Endothelial cell of umbilical vein (primary cell): Measurements from ENCODE around the gene CIAO3. TPM values are rescaled to one million over a fixed set of nuclear protein-coding genes. Genes with fewer than 3 reads are reported as not detected.

Experiments
- BruUV-seq: library from RNA; stranded (reverse); fragments of 400-500 nt; replicated peaks from 2 replicates; lab custom pipeline; 2021; lab: Mats Ljungman, UMichigan
- CTCF ChIA-PET: fragments of 300-600, 350-600 bp; sonication (Branson Sonifier 250); formaldehyde crosslinking; loops from one replicate; lab custom pipeline; 2021; ENCODE audit warnings: antibody characterized with exemption, inconsistent platforms; lab: Charles Lee
- POLR2A ChIA-PET: fragments of 300-600, 350-600 bp; sonication (Branson Sonifier 250); formaldehyde crosslinking; loops from one replicate; lab custom pipeline; 2021; ENCODE audit warnings: antibody characterized with exemption, inconsistent platforms; lab: Charles Lee
- DNase-seq: peaks from one replicate; pipeline ENCODE4 v3.0.0-alpha.2; 2011; ENCODE audit warnings: low read depth, low spot score
- FAIRE-seq: peaks from 2 replicates; lab custom pipeline; 2011; peaks lifted over from hg19 to GRCh38; lab: Jason Lieb, UNC
- H2AFZ ChIP-seq: 2 replicates; pipeline ENCODE4 v1.6.0; 2012; ENCODE audit warnings: low read depth, low read length, control low read depth, inconsistent platforms
- H3K27ac ChIP-seq: 2 replicates; pipeline ENCODE4 v1.5.1; 2011; ENCODE audit warnings: low read depth, mild to moderate bottlenecking, control low read depth, low read length, moderate library complexity; ENCODE audit not compliant: insufficient read depth
- H3K27me3 ChIP-seq, 2 experiments: 2 replicates each; pipeline versions ENCODE4 v1.6.0 to v1.6.1; 2011; ENCODE audit warnings: low read length in 2 of 2, mixed read lengths in 1 of 2; ENCODE audit not compliant: control insufficient read depth in 2 of 2, insufficient read depth in 2 of 2
- H3K36me3 ChIP-seq, 2 experiments: 2 replicates in 1 of 2; 3 replicates in 1 of 2; pipeline ENCODE4 v1.5.1; 2011; ENCODE audit warnings: low read length in 2 of 2, mild to moderate bottlenecking in 1 of 2, moderate library complexity in 1 of 2; ENCODE audit not compliant: control insufficient read depth in 2 of 2, insufficient read depth in 2 of 2; ENCODE audit errors: extremely low read depth in 1 of 2
- H3K4me1 ChIP-seq: 3 replicates; pipeline ENCODE4 v1.5.1; 2011; ENCODE audit warnings: mild to moderate bottlenecking, low read length; ENCODE audit not compliant: control insufficient read depth, insufficient read depth; ENCODE audit errors: extremely low read depth
- H3K4me2 ChIP-seq: 2 replicates; pipeline ENCODE4 v1.6.1; 2011; ENCODE audit warnings: low read length, control low read depth, mixed read lengths; ENCODE audit not compliant: insufficient read depth
- H3K4me3 ChIP-seq, 3 experiments: fragments of 200-600 bp in 1 of 3; sonication (generic), shearing (Covaris generic) in 1 of 3; replicated peaks in 1 of 3; 2 replicates each; pipeline ENCODE4 v1.5.1; 2011 to 2016; ENCODE audit warnings: control low read depth in 3 of 3, low read length in 3 of 3, mild to moderate bottlenecking in 2 of 3, inconsistent platforms in 1 of 3, low read depth in 1 of 3, moderate library complexity in 1 of 3; ENCODE audit not compliant: insufficient read depth in 1 of 3
- H3K79me2 ChIP-seq: 2 replicates; pipeline ENCODE4 v1.6.0; 2012; ENCODE audit warnings: low read length, inconsistent platforms; ENCODE audit not compliant: control insufficient read depth, insufficient read depth
- H3K9ac ChIP-seq: replicated peaks from 2 replicates; pipeline ENCODE3; 2011; ENCODE audit warnings: low read length, control low read depth; ENCODE audit not compliant: insufficient read depth; ENCODE audit errors: extremely low read depth
- H3K9me1 ChIP-seq: replicated peaks from 3 replicates; pipeline ENCODE4 v1.6.0; 2011; ENCODE audit warnings: mild to moderate bottlenecking, low read length; ENCODE audit not compliant: control insufficient read depth, insufficient read depth; ENCODE audit errors: extremely low read depth
- H3K9me3 ChIP-seq: replicated peaks from 2 replicates; pipeline ENCODE4 v1.5.1; 2012; ENCODE audit warnings: low read length, inconsistent platforms; ENCODE audit not compliant: control insufficient read depth, insufficient read depth
- H4K20me1 ChIP-seq: replicated peaks from 2 replicates; pipeline ENCODE3; 2011; ENCODE audit warnings: mild to moderate bottlenecking, low read length; ENCODE audit not compliant: control insufficient read depth, insufficient read depth; ENCODE audit errors: extremely low read depth
- EZH2 ChIP-seq: IDR thresholded peaks from 2 replicates; pipeline ENCODE4 v1.6.1; 2012; ENCODE audit warnings: borderline replicate concordance, low read depth, mild to moderate bottlenecking, moderate library complexity, low read length, inconsistent platforms; ENCODE audit not compliant: severe bottlenecking
- FOS ChIP-seq: IDR thresholded peaks from 2 replicates; pipeline ENCODE4 v1.6.1; 2011; ENCODE audit warnings: mild to moderate bottlenecking, low read length, moderate library complexity, borderline replicate concordance; ENCODE audit not compliant: insufficient read depth
- GATA2 ChIP-seq: IDR thresholded peaks from 2 replicates; pipeline ENCODE4 v1.7.0; 2011; ENCODE audit warnings: low read depth, mild to moderate bottlenecking, moderate library complexity, mixed read lengths, low read length; ENCODE audit not compliant: insufficient read length, insufficient read depth
- JUN ChIP-seq: IDR thresholded peaks from 2 replicates; pipeline ENCODE4 v1.6.1; 2011; ENCODE audit warnings: borderline replicate concordance, low read depth; ENCODE audit not compliant: insufficient read length, insufficient read depth
- MYC ChIP-seq: IDR thresholded peaks from one replicate; pipeline ENCODE4 v1.6.1; 2011; ENCODE audit warnings: mild to moderate bottlenecking, low read depth, low read length
- POLR2A ChIP-seq: IDR thresholded peaks from 2 replicates; pipeline ENCODE4 v1.6.1; 2012; ENCODE audit warnings: low read depth, mild to moderate bottlenecking, control low read depth, low read length
- POLR2AphosphoS5 ChIP-seq: IDR thresholded peaks from 2 replicates; pipeline ENCODE4 v1.6.1; 2012; ENCODE audit warnings: low read depth, mild to moderate bottlenecking, control low read depth, low read length, moderate library complexity; ENCODE audit not compliant: insufficient read depth
- dilution Hi-C: fragments of 300-500 bp; cut with MboI; formaldehyde crosslinking; loops from one replicate; pipeline ENCODE4 v1.15.0; 2019; ENCODE audit warnings: low sequenced_read_pairs; ENCODE audit not compliant: extremely low pct_ligation_motif_present
- intact Hi-C: fragments of 100-400 bp; cut with micrococcal nuclease; formaldehyde crosslinking; loops from one replicate; pipeline ENCODE4 v1.10.0; 2022
- polyA plus RNA-seq, 4 experiments: library from polyadenylated mRNA; depleted of rRNA in 3 of 4; stranded (reverse) in 3 of 4; unstranded in 1 of 4; fragments of >200 nt; gene quantifications; 2 replicates each; pipeline versions ENCODE4 v1.2.1 to v1.2.3, GENCODE V29; 2011 to 2012; ENCODE audit warnings: missing spikeins in 1 of 4
- total RNA-seq: library from RNA; stranded (reverse); gene quantifications from 2 replicates; pipeline ENCODE4 v1.2.3, GENCODE V29; 2021
- TF ChIP-seq, protein P1 (sequence below): IDR thresholded peaks from 2 replicates; pipeline ENCODE4 v1.6.1; 2011; ENCODE audit not compliant: insufficient read depth, insufficient read length
- TF ChIP-seq, protein P2 (sequence below), 2 donors: IDR thresholded peaks; 1 replicate in 1 of 2; 2 replicates in 1 of 2; pipeline ENCODE4 v1.5.1; 2011; ENCODE audit warnings: low read length in 2 of 2, mild to moderate bottlenecking in 2 of 2, moderate library complexity in 2 of 2, control low read depth in 1 of 2, inconsistent platforms in 1 of 2, low read depth in 1 of 2; ENCODE audit not compliant: insufficient read depth in 1 of 2; ENCODE audit errors: extremely low read depth in 1 of 2

Gene CIAO3
- total and polyA plus RNA-seq, 2 donors (not counting 3 experiments of a cell fraction or from before 2014, with no cell fraction given): 23.1 to 33.8 TPM

DNA sequence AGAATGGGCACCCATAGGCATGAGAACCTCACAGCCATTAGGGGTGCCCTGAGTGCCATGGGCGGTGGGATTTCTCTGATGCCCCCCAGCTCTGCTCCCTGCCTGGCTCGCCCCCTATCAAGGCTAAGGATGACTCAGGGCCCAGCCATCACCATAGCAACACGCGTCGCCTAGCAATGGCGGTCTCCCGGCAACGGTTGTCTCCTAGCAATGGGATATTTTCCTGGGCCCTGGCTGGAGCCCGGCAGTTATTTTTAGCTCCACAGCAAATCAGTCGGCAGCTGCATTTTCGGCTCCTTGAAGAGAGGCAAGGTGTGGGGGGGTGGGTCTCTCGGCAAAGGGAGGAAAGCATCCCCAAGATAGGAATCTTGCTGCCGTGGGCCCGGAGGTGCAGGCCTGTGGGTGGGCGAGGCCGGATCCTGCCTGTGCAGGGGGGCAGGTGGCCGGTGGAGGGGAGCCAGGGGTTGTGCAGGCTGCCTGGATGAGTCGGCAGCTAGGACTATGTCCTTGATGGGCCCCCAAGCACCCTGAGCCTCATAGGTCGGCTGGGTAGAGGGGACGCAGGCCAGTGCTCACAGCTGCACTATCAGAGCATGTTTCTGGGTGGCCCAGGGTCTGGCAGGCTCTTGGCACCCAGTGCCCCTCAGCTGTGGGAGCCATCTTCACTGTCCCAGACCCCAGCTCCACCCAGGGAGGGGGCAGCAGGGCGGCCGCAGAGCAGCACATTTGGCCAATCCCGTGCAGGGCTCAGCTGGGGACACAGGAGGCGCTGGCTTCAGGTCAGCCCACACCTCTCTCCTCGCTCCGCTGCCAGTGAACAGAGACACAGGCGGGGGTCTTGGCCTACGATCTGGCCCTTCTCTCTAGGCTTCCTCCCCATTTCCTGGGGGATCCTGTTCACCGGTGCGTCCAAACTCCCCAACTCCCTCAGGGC is 31.0 kb downstream of the CIAO3 start:
- dilution Hi-C loops: no loop called here
- POLR2A ChIA-PET: no interaction called here
- Histone ChIP-seq H3K79me2 (no peaks in the 10 kb centered on the region), H2AFZ (no peak overlapping the region), H3K27me3 (peaks cover 14 to 22% of the 10 kb centered on the region in 2 experiments), H3K9ac (no peak overlapping the region), H3K9me1 (no peaks in the 10 kb centered on the region), H3K36me3 (no peaks in the 10 kb centered on the region), H3K4me3 (no peak overlapping the region), H3K4me2 (no peak overlapping the region), H3K27ac (no peak overlapping the region), H3K4me1 (peaks cover 5% of the 10 kb centered on the region), H3K9me3 (no peaks in the 10 kb centered on the region), H4K20me1 (no peaks in the 10 kb centered on the region)
- TF ChIP-seq FOS: peak; percentile 16
- TF ChIP-seq, protein P1, sequence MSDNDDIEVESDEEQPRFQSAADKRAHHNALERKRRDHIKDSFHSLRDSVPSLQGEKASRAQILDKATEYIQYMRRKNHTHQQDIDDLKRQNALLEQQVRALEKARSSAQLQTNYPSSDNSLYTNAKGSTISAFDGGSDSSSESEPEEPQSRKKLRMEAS: peak; percentile 34
- no peak for TF ChIP-seq GATA2
- intact Hi-C loops: no loop called here
- BruUV-seq: no TSS peak
- CTCF ChIA-PET: interaction anchor here (1.0 to 2.4 kb wide), 4 partner anchors 10 to 347 kb away, joined by 3 to 17 read pairs (median 4); partner anchors contain the start of gene WDR24
- no peak for DNase-seq
- no peak for FAIRE-seq

DNA sequence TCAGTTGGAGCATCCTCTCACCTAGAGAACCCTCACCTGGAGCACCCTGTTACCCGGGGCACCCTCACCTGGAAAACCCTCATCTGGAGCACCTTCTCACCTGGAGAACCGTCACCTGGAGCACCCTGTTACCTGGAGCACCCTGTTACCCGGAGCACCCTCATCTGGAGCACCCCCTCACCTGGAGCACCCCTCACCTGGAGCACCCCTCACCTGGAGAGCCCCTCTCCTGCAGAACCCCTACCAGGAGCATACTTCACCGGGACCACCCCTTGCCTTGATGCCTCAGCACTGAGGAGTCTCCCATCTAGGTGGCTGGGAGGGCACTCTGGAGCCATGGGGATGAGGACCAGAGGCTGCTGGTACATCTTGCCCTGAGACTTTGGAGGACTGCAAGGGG is 31.8 kb downstream of the CIAO3 start:
- no peak for TF ChIP-seq POLR2A
- TF ChIP-seq MYC: no peak
- no peak for TF ChIP-seq FOS
- TF ChIP-seq, protein P1: no peak
- no peak for TF ChIP-seq GATA2
- TF ChIP-seq, protein P2, sequence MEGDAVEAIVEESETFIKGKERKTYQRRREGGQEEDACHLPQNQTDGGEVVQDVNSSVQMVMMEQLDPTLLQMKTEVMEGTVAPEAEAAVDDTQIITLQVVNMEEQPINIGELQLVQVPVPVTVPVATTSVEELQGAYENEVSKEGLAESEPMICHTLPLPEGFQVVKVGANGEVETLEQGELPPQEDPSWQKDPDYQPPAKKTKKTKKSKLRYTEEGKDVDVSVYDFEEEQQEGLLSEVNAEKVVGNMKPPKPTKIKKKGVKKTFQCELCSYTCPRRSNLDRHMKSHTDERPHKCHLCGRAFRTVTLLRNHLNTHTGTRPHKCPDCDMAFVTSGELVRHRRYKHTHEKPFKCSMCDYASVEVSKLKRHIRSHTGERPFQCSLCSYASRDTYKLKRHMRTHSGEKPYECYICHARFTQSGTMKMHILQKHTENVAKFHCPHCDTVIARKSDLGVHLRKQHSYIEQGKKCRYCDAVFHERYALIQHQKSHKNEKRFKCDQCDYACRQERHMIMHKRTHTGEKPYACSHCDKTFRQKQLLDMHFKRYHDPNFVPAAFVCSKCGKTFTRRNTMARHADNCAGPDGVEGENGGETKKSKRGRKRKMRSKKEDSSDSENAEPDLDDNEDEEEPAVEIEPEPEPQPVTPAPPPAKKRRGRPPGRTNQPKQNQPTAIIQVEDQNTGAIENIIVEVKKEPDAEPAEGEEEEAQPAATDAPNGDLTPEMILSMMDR (IDR thresholded peaks at IDR 0.05; ENCODE audit: extremely low read depth in 1 of 2, insufficient read depth in 1 of 2, low read depth in 1 of 2, low read length in 2 of 2): no peak
- TF ChIP-seq JUN: no peak
- TF ChIP-seq EZH2: no peak
- TF ChIP-seq POLR2AphosphoS5: no peak
- H2AFZ ChIP-seq: no peak overlapping the region
- intact Hi-C loops (no loop called here), dilution Hi-C loops (no loop called here)
- H3K27me3 ChIP-seq: peaks cover 19 to 27% of the 10 kb centered on the region in 2 experiments
- H3K9ac ChIP-seq: no peak overlapping the region
- H4K20me1 ChIP-seq: no peaks in the 10 kb centered on the region
- POLR2A ChIA-PET: no interaction called here
- no peak overlapping the region for H3K4me2 ChIP-seq
- no peak overlapping the region for H3K27ac ChIP-seq
- no peaks in the 10 kb centered on the region for H3K9me3 ChIP-seq
- BruUV-seq: no TSS peak
- H3K9me1 ChIP-seq: no peaks in the 10 kb centered on the region
- CTCF ChIA-PET: interaction anchor here (2.4 kb wide), 1 partner anchor 348 kb away, joined by 17 read pairs; no protein-coding TSS in a partner anchor
- no peak for FAIRE-seq
- peaks cover under 1% of the 10 kb centered on the region for H3K4me1 ChIP-seq
- no peak overlapping the region for H3K4me3 ChIP-seq
- DNase-seq: no peak
- no peaks in the 10 kb centered on the region for H3K79me2 ChIP-seq
- H3K36me3 ChIP-seq: no peaks in the 10 kb centered on the region
